GM18858 (cell line): ENCODE results near the gene DNAJB6.
A peak's percentile ranks its signal among the peaks of the same experiment; 100 is the strongest.

Experiments
- ATAC-seq: cut with Tn5 transposase; IDR thresholded peaks from one replicate; pipeline ENCODE4 v1.9.1; 2021; ENCODE audit not compliant: unreplicated experiment

DNAJB6 gene

DNA sequence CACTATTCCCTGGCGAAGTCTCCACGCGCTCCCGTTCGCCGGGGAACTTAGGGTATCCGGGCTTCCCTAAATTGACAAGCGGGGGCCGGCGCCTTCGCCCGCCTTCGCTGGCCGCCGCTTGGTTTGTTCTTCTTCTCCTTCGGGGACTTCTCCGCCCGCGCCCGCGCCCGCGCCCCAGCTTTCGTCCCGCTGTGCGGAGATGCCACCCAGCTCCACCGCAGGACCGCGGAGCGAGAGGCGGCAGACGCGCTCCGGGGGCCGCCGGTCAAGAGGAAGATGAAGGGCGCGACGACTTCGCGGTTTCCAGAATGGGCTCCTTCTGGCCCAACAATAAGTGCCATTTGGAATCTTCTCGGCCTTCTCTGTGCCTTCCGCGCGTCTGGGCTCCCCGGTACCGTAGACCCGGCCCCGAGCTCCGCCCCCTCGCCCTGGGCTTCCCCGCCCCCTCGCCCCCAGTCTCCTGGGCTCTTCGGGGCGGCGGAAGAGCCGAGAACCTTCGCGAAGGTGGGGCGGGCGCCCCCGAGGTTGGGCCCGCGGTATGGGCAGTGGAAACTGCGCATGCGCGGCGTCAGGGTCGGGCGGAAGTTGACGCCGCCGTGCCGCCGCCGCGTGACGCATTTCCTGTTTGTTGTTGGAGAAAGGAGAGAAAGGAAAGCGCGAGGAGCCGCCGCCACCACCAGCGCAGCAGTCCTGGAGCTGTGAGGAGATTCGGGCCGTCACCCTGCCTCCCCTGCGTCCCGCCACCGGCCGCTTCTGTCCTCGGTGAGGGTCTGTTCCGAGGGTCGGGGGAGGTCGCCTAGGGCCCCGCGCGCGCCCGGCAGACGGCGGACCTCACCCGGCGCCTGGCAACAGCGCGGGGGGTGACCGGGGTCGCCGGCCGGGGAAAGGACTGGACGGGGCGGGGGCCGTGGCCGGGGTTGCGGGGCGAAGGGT is at the start of gene DNAJB6:
Gene DNAJB6 (plus strand): TSS at position 622 of the 933 bp plus-strand sequence. CDS start 21,569 bp downstream, outside the sequence.
- peak; percentile 60 for ATAC-seq

DNA sequence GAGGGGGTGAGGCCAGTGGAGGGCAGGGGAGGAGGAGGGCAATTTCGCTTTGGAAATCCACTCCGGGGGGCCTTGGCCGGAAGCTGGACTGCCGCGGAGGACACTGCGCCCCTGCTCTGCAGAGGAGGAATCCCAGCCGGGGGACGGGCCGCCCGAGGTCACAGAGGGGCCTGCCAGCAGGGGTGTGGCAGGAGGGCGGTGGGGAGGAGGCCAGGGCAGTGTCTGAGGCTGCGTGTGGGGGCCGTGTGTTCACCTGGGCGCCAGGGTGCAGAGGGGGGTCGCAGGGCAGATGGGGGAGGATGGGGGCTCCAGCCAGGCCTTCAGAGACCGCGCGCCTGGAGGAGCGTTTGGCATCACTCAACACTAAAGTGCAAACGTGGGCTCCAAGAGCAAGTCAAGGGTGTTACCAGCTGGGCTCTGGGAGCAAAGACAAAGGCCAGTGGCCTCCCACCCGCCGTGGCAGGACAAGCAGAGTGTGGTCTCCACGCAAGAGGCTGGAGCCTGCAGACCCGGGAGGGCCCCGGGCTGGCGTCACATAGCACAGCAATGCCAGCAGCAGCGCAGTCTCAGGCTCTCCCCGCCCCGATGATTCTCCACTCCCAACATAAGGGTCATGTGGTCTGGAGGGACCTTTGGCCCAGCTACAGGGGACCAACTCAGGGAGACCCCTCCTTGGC is 45.3 kb upstream of the DNAJB6 start:
- no peak for ATAC-seq

- ATAC-seq: no peak
These were observed 44.5 kb upstream of the DNAJB6 start for GRCh38 chr7:157292258-157292657.

GRCh38 chr7:157292770-157293412 is 43.9 kb upstream of the DNAJB6 start:
- ATAC-seq: no peak

- no peak for ATAC-seq
These were observed 43.4 kb upstream of the DNAJB6 start for GRCh38 chr7:157293413-157293788.

DNA sequence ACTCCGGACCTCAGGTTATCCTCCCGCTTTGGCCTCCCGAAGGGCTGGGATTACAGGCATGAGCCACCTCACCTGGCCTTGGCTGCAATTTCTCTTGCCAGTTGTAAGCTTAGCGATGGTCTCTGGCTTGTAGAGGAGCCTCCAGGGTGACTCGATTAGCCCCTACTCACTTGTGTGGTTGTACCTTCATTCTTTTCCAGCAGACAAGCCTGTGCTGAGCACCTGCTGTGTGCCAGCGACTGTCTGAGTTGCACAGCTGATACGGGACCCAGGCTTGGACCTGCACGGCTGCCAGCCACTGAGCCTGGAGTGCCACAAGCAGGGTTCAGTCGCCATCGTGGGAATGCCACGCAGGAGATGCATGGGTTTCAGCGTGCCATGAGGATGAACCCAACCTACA is 42.0 kb upstream of the DNAJB6 start:
- ATAC-seq: no peak

DNA sequence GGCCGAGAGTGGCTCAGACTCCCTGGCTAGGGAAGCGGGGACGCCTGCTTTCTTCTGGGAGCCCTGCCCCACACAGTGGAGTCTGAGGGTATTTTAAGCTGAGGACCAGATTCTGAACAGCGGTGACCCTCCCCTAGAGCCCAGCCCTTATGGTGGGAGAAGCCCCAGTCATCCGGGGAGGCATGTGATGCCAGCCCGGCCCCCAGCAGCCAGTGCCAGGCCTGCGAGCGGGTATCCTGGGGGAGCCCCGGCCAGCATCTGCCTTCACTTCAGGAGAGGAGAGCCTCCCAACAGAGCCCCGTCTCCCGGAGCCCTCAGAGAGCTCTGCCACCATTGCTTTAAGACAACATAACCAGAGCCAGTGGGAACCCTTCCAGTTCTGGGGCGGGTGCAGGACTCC is 41.5 kb upstream of the DNAJB6 start:
- ATAC-seq: no peak

DNA sequence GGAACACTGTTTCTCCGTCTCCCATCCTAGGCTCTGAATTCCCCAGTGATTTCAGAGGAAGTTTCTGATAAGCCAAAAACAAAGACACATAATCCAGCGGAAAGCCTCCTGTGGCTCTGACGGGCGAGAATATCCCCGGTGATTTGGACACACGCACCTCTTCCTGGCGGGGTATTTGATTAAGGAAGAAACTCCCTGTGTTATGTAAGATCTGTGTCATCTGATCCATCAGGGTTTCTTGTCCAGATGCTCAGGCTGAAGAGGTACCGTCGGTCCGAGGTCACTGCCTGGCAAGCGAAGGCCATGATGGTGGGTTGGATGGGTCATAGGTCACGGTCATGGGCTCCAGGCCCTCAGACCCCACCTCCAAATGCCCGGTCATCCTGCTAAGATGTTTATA is 39.6 kb upstream of the DNAJB6 start:
- ATAC-seq: no peak

DNA sequence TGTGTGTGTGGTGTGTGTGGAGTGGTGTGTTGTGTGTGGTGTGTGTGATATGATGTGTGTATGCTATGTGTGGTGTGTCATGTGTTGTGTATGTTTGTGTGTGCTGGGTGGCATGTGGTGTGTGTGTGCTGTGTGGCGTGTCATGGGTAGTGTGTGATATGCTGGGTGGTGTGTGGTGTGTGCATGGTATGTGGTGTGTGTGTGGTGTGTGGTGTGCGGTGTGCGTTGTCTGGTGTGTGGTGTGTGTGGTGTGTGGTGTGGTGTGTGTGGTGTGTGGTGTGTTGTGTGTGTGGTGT is 37.5 kb upstream of the DNAJB6 start:
- ATAC-seq: no peak

- no peak for ATAC-seq
These were observed 37.0 kb upstream of the DNAJB6 start for GRCh38 chr7:157299613-157300368.

DNA sequence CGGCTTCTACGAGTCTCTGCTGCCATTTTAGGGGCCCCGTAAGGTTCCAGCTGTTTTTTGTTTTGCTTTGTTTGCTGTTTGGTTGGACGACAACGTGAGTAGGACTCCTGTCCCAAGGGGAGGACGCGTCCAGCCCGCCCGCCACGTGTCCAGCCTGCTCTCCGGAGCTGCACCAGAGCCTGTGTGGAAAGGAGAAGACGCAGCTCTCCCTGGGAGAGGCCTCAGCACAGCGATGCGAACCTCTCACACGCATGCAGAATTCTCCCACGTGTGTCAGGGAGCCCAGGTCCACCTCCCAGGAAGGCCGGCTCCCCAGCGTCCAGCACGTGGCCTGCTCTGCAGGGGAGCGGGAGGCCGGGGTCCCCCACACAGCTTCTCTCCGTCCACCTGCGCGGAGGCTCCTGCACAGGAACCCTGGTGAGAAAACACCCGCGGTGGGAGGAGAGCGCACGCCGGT is 36.4 kb upstream of the DNAJB6 start:
- ATAC-seq: no peak

GRCh38 chr7:157301610-157302120 is 35.1 kb upstream of the DNAJB6 start:
- no peak for ATAC-seq

DNA sequence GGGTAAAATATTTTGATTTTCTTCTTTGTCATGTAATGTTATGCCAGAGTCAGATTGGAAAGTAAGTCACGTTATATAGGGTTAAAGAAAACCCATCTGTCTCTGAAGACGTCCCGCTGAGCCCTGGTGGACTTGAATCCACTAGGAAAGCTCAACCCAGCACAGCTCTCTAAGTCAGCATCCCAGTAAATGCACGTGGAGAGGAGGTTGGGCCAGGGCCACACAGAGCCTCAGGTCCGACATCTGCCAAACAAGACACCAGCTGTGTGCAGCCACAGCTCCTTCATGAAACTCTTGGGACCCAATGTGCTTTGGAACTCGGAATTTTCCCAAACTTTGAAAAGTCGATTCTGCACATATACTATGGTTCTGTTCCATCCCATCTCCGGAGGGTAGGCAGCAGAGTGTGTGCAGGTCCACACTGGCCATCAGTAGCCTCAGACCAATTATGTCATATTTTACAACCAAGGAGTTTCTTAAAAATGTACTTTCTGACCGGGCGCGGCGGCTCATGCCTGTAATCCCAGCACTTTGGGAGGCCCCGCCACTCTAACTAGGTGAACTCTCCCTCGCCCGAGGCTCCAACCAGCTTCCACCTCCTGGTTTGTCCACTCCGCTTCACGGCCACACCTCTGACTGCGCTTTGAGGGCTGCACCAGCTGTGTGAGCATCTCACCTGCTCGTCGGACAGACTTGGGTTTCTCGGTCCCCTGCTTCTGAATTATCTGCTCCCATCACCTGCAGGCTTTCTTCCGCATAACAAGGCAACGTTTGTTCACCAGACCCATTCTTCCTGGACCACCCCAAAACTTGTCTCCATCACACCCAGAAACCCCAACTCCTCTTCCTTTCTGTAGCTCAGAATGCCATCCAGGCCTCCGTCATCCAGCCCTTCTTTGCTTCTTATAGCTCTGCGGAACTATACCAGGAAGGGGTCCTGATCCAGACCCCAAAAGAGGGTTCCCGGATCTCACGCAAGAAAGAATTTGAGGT is 29.7 kb upstream of the DNAJB6 start:
- ATAC-seq: no peak

- no peak for ATAC-seq
These were observed 26.7 kb upstream of the DNAJB6 start for GRCh38 chr7:157309988-157310668.

GRCh38 chr7:157310676-157311185 is 26.1 kb upstream of the DNAJB6 start:
- no peak for ATAC-seq

- no peak for ATAC-seq
These were observed 23.9 kb upstream of the DNAJB6 start for GRCh38 chr7:157312941-157313340.

DNA sequence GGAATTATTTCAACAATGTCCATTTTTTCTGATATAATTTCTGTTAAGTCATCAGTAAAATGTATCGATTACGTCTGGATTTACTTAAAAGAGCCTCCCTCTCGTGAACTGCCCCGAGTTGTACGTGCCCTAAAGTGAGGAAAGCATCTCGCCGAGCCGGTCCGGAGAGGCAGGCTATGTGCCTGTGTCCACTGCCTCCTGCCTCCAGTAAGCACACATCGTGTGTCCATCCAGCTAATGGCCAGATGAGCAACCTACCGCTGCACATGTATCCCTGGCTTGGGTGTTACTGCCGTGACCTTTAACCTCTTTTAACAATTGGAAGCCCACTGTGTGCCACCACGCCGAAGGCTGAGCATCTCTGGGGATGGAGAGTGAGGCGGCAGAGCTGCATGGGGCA is 23.2 kb upstream of the DNAJB6 start:
- ATAC-seq: no peak

GRCh38 chr7:157318015-157318706 is 18.6 kb upstream of the DNAJB6 start:
- peak; percentile 82 for ATAC-seq
